Psoas muscle (tissue), 8 donors: ENCODE measurements around the gene FAF1. TPM values are rescaled to one million over a fixed set of nuclear protein-coding genes. Genes with fewer than 3 reads are reported as not detected.

Experiments used
- ATAC-seq, 4 donors: fragments of 200-7000 bp; cut with Tn5 transposase; one replicate each; pipeline ENCODE4 v1.9.1; 2020; ENCODE audit warnings: moderate library complexity in 3 of 4, mild to moderate bottlenecking in 2 of 4
- DNase-seq, 2 donors: peaks; one replicate each; pipeline ENCODE4 v3.0.0-alpha.2; 2020
- H3K27ac ChIP-seq: fragments of 200-600 bp; one replicate; pipeline ENCODE4 v1.8.0; 2022
- H3K27me3 ChIP-seq, 3 donors: fragments of 200-600 bp in 1 of 3; one replicate each; pipeline versions ENCODE4 v1.6.1 to v1.8.0; 2013 to 2022; ENCODE audit warnings: low read length in 2 of 3, mild to moderate bottlenecking in 2 of 3, moderate library complexity in 1 of 3; ENCODE audit not compliant: insufficient read depth in 3 of 3
- H3K36me3 ChIP-seq, 2 donors: fragments of 200-600 bp in 1 of 2; one replicate each; pipeline versions ENCODE4 v1.6.1 to v1.8.0; 2013 to 2022; ENCODE audit warnings: low read depth in 1 of 2, mild to moderate bottlenecking in 1 of 2, moderate library complexity in 1 of 2; ENCODE audit not compliant: insufficient read depth in 1 of 2
- H3K4me1 ChIP-seq: fragments of 200-600 bp; one replicate; pipeline ENCODE4 v1.8.0; 2022
- H3K4me3 ChIP-seq: fragments of 200-600 bp; one replicate; pipeline ENCODE4 v1.8.0; 2022; ENCODE audit warnings: mild to moderate bottlenecking
- H3K9me3 ChIP-seq: fragments of 200-600 bp; one replicate; pipeline ENCODE4 v1.8.0; 2022
- CTCF ChIP-seq: fragments of 200-600 bp; IDR thresholded peaks from one replicate; pipeline ENCODE4 v1.8.0; 2022; ENCODE audit warnings: antibody characterized with exemption
- WGBS, 3 donors: extraction: QIAGEN DNeasy Blood & Tissue Kit; methylation state at CpG; one replicate each; pipeline versions ENCODE4 v1.1.6 to v1.1.7; 2013; 5-methylcytosine and 5-hydroxymethylcytosine counted together
- intact Hi-C, 2 donors: fragments of 100-400 bp; cut with DNase I; formaldehyde crosslinking; loops; one replicate each; pipeline versions ENCODE4 v1.11.0 to v1.14.2; 2022
- polyA plus RNA-seq, 3 donors: library from polyadenylated mRNA; stranded (reverse); fragments of 200-250 nt; gene quantifications; one replicate each; pipeline ENCODE4 v1.2.3, GENCODE V29; 2013
- total RNA-seq, 4 donors: library from RNA; stranded (reverse); fragmentation: NEBNext Ultra II Directional in 2 of 4; extraction: Animal tissue kit (Norgen Biotek cat#: 25700) in 2 of 4; gene quantifications; one replicate each; pipeline versions ENCODE4 v1.2.1 to v1.2.4, GENCODE V29; 2021 to 2023
- donor health status: healthy with polysubstance abuse.
- donor health status: DM: no; HTN: no; CAD: no; lungs with moderate emphysema.
- donor health status: Bipolar disorder and iron deficiency.
- donor health status: healthy.
- donor health status: DM: yes; HTN: yes; CAD: no.
- donor health status: DM: no; HTN: no; CAD: no.
- donor health status: DM: no; HTN: no; CAD: no.
- donor health status: DM: yes; HTN: yes; CAD: no.

The FAF1 gene
- total and polyA plus RNA-seq, 7 donors, result 67.8 to 128 (median 108) TPM

- TF ChIP-seq CTCF, result no peak
- DNase-seq (no peak), ATAC-seq (no peak)
- Histone ChIP-seq H3K4me1 (peaks cover 15% of the 10 kb centered on the region), H3K27ac (no peak overlapping the region), H3K4me3 (peak overlapping the region; percentile 3), H3K36me3 (no peaks in the 10 kb centered on the region), H3K9me3 (no peaks in the 10 kb centered on the region), H3K27me3 (peaks cover 5 to 90% (median 55%) of the 10 kb centered on the region in 3 donors)
- intact Hi-C loops, result no loop called here
- WGBS, 3 donors, result 4 to 6% (median 6%) methylated on average over 35 of the region's 35 CpGs
Measured at GRCh38 chr1:50427818-50428779, 532.0 kb downstream of the FAF1 start.

- Histone ChIP-seq H3K27ac (no peak overlapping the region), H3K4me1 (peaks cover 15% of the 10 kb centered on the region), H3K4me3 (peak overlapping the region; percentile 3), H3K36me3 (no peaks in the 10 kb centered on the region), H3K27me3 (peaks cover 5 to 97% (median 62%) of the 10 kb centered on the region in 3 donors), H3K9me3 (no peaks in the 10 kb centered on the region)
- 3 to 4% (median 4%) methylated on average over 43 to 44 of the region's 44 CpGs for WGBS, 3 donors
- no peak for TF ChIP-seq CTCF
- peak in 1 of 4 donors; percentile 14 for ATAC-seq
- intact Hi-C loops, result no loop called here
- DNase-seq, result no peak
Measured at GRCh38 chr1:50427086-50427817, 532.8 kb downstream of the FAF1 start.

- Histone ChIP-seq H3K4me1 (peaks cover 15% of the 10 kb centered on the region), H3K27me3 (peaks cover 5 to 98% (median 63%) of the 10 kb centered on the region in 3 donors), H3K27ac (no peak overlapping the region), H3K4me3 (peak overlapping the region; percentile 3), H3K36me3 (no peaks in the 10 kb centered on the region), H3K9me3 (no peaks in the 10 kb centered on the region)
- 3 to 5% (median 3%) methylated on average over 25 to 28 of the region's 28 CpGs for WGBS, 3 donors
- DNase-seq (no peak), ATAC-seq (peak in 1 of 4 donors; percentile 20)
- no peak for TF ChIP-seq CTCF
- intact Hi-C loops, result no loop called here
Measured at GRCh38 chr1:50426702-50427085, 533.4 kb downstream of the FAF1 start.

DNA sequence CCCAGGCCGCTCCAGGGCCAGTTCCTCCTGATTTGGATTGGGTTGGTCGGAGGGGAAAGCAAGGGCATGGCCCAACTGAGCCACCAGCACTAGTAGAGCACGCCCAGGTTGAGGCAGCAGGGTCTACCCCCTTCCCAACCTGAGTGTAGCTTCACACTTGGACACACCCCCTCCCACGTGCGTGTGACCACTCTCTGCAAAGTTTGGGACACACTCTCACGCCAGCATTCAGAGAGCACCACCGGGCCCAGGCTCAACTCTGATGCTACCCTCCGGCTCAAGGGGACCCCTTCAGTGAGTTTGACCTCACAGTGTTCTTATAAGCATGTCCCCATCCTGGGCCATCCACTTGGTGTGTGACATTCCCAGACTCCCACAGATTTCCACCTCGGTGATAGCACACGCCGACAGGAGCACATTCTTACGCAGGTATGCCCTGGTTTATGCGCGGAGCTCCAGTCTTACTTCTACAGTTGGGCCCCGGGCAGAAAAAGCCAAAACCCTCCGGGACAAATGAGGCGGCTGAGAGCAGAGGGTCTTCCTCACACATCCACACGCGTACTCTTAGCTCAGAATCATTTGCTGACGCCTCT, 533.9 kb downstream of the FAF1 start:
- ATAC-seq, result no peak
- no peak overlapping the region for H3K4me3 ChIP-seq
- intact Hi-C loops, result no loop called here
- H3K9me3 ChIP-seq, result no peaks in the 10 kb centered on the region
- H3K4me1 ChIP-seq, result peaks cover 15% of the 10 kb centered on the region
- H3K36me3 ChIP-seq, result no peaks in the 10 kb centered on the region
- TF ChIP-seq CTCF, result no peak
- WGBS, 3 donors, result 16 to 19% (median 19%) methylated on average over 20 of the region's 20 CpGs
- peaks cover 5 to 98% (median 63%) of the 10 kb centered on the region in 3 donors for H3K27me3 ChIP-seq
- no peak overlapping the region for H3K27ac ChIP-seq
- no peak for DNase-seq
